NCI-H446 (cell line): ENCODE measurements around the gene RPL12.

Experiments
- DNase-seq, 2 experiments: peaks; one replicate each; lab custom pipeline; 2025; lab: John Stamatoyannopoulos, UW

RPL12 gene

DNA sequence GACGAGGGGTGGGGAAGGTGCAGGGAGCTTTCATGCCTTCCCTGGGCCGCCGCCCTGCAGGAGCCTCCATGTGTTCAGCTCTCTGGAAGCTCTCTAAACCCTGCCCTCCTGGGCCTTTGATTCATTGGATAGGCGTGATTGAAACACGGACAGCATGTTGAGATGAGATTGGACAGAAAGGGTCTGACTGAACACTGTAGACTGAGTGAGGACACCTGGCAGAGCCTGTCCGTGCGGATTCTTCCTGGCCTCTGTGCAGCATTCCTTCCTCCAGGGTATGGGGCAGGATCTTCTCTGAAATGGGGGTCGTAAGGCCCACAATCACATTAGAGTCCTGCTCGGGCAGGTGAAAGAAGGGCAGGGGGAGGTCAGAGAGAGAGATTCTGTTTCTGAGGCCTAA, 12.8 kb downstream of the RPL12 start:
- DNase-seq = no peak

DNA sequence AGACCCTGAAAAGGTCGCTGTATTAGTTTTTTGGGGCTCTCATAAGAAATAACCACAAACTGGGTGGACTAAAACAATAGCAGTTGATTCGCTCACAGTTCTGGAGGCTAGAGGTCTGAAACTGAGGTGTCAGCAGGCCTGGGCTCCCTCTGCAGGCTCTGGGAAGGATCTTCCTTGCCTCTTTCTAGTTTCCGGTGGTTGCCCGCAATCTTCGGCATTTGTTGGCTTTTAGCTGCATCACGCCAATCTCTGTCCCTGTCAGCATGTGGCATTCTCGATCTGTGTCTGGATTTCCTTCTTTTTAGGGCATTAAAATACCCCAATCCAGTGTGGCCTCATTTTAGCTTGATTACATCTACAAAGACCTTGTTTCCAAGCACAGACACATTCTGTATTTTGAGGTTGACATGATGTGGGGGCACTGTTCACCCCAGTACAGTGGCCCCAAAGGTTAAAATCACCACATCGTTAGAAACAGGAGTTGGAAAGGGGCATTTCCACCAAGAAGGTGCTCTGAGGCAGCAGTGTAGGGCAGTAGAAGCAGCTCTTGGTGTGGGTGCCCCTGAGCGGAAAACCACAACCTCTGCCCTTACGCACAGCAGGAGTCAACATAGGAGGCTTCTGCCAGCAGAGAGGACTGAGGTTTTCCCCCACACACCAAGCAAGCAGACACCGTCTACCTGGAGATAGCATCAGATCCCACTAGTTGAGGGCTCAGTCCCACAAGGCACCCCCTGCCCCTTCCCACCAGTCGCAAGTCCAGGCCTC, 13.5 kb downstream of the RPL12 start:
- no peak for DNase-seq

DNA sequence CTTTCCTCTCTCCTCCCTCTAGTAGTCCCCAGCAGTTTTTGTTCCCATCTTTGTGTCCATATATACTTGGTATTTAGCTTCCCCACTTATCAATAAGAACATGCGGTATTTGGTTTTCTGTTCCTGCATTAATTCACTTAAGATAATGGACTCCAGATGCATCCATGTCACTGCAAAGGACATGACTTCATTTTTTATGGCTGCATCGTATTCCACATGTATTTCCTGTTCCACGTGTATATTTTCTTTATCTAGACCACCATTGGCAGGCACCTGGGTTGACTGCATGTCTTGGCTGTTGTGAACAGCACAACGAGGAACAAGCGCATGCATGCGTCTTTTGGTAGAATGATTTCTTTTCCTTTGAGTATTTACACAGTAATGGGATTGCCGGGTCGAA, 20.8 kb downstream of the RPL12 start:
- no peak for DNase-seq

DNA sequence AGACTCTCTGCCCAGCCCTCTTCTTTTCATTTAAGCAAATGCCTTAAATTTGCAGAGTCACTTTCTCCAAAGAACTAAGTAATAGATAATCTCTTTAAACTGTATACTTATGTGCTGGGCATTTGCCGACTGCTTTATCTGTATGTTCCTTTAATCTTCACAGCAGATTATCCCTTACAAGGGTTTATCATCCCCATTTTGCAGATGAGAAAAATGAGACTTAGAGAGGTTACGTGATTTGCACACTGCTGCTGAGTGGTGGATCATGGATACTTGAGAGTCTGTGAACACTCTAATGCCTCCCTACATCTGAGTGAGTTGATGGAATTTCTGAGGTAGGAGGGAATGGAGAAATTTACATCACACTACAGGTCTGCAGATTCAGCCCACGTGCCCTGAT, 22.9 kb downstream of the RPL12 start:
- DNase-seq = no peak

DNA sequence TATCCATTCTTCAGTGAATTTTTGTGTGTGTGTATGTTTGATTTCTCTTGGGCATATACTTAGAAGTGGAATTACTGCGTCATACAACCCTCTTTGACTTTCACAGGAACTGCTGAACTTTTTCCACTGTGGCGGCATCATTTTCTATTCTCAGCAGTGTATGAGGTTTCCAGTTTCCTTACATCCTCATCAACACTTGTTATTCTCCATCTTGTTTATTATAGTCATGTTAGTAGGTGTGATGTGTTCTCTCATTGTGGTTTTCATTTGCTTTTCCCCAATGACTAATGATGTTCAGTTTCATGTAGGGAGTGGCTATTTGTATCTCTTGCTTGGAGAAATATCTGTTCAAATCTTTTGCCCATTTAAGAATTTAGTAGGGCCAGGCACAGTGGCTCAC, 24.4 kb downstream of the RPL12 start:
- DNase-seq = no peak

DNA sequence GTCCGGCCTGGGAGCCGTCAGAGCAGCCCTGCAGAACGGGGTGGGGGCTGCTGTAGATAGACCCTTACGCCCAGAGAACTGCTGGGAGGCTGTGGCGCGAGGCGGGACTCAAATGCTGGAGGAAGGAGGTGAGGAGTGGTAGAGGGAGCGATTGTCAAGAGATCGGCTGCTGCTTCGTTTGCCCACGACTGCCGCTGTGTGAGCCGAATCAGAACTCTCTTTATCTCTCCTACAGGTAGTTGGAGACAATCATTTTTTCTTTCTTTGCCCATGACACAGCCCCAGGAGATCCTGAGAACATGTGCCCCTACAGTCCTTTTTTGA, 26.6 kb downstream of the RPL12 start:
- DNase-seq = no peak

DNA sequence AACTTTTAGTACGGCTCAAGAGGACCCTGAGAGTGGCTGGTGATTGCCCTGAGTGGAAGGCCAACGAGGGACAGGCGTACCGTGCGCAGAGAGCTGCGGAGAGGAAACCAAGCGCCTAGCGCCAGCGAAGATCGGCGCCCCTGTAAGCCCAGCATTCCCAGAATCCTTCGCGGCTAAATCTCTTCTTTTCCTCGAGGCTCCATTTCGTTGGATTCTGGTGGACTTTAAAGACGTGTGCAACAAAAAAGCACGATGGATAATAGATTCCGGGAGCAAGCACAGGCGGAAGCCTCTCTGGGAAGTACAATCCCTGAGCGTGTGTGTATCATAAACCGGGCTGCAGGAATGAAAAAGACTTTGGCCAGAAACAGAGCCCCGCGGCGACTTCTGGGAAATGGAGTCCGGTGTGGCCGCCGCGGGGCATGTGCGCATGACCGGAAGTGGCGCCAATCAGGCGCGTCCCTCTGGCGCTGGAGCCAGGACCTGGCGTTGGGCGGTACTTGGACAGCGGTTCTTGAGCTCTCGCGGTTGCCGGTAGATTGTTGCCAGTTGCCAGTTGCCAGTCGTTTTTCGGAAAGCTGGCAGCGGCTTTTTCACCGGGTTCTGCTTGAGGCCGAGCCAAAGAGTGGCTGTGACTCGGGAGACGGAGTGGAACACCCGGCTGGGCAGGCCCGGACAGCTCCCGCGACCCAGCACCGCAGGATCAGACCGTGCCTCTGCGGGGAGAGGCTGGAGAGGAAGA, 27.1 kb downstream of the RPL12 start, which contains the start of gene ZNF79:
ZNF79 (plus strand) TSS at position 449 of the 742 bp plus-strand sequence. CDS start 406 bp downstream, outside the sequence.
- DNase-seq = peak; percentile 76 to 88

DNA sequence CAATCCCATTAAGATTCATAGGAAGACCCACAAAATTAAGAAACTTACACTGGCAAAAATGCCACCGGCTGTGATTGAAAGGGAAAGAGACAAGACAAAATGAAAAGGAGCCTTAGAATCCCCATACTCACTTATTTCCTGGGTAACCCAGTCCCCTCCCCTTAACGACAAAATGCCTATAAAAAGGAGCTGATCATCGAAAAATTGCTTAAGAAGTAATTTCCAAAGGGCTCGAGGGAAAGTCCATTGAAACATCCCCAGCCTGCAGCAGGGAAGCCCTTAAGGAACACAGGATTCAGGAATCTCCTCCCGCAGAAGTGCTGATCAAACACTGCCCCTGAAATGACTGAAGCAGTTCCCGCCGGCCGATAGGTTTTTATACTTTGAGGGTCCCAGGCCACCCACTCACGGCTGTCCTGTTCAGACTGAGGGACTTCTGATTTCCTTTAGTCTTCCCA, 27.7 kb downstream of the RPL12 start:
- DNase-seq = no peak

DNA sequence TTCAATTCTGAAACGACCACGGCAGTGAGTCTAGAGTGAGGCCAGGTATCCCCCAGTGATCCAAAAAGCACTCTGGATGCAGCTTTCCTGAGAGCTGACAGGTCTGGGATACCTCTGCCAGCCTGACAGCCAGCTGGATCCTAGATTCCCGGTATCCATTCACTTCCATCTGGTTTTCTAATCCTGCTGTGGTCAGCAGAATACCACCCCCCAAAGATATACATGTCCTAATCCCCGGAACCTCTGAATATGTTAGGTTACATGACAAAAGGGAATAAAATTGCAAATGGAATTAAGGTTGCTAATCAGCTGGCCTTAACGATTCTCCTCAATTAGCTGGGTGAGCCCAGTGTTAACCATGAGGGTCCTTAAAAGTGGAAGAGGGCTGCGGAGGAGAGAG, 28.4 kb downstream of the RPL12 start:
- DNase-seq = no peak

DNA sequence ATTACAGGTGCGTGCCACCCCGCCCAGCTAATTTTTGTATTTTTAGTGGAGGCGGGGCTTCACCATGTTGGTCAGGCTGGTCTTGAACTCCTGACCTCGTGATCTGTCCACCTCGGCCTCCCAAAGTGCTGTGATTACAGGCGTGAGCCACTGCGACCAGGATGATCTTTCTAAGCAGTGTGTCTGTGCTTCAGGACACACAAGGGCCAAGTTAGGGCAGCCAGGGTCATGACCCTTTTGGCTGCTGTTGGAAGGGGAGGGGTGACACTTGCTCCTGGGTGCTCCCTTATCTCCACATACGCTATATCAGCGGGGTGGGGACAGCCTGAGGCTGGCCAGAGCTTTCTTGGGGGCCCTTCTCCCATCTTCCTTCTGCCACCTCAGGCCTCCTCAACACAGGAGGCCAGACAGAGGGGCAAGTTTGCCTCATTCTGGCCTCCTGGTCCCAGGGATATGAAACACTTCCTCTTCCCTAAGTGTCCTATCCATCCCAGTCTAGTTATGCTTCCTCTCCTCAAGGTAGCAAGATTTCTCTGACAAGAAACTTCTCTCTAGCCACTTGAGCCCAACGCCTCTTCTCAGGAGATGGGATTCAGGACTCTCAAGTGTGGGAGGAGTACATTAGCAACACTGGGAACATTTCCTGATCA, 28.9 kb downstream of the RPL12 start:
- no peak for DNase-seq

DNA sequence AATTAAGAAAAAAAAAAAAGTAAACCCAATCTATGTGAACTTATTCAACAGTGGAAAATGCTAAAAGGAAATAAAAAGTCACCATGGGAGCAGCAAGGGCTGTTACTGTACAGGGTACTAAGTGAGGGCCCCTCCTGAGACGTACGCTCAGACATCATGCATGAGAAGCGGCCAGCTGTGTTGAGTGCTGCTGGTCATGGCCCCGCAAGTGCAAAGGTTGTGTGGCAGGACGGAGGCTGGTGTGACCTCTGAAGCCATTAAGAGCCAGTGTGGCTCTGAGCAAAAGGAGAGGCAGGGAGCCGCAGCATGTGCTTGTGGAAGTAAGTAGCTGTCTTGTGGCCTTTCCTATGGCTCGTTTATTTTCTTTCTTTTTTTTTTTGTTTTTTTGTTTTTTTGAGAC, 30.1 kb downstream of the RPL12 start:
- no peak for DNase-seq

DNA sequence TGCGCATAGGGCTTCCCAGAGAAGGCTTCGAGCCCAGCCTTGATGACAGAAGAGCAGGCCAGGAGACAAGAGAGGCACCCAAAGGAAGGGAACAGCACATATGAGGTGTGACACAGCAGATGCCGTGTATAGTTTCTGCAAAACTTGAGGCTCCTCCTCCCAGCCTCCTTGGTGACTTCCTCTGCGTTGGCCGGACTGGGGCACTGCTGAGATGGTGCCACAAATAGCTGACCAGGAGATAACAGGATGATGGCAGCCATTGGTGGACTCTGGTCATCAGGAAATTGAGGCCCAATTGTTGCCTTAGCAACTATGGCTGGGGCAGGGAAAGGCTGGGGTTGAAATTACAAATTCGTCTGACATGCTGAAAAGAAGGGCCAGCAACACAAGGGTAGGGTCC, 31.9 kb downstream of the RPL12 start:
- DNase-seq = no peak

DNA sequence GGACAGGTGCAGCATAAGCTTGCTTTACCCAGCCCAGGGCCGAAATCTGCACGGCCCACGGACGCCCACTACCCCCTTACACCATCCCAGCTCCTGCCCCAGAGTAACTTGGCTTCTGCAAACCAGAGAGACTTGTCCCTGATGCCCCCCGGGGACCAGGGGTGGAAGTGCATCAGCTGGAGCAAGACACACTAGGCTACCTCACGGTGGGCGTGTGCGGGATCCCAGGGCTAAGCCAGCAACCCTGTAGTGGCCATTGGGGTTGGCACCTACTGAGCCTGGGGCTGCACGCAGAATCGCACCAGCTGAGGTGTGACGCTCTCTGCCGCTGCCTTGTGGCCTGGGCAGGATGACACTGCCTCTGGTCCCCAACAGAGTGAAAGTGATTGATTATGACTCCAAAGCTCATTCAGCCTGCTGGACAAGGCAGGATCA, 33.2 kb downstream of the RPL12 start:
- no peak for DNase-seq

DNA sequence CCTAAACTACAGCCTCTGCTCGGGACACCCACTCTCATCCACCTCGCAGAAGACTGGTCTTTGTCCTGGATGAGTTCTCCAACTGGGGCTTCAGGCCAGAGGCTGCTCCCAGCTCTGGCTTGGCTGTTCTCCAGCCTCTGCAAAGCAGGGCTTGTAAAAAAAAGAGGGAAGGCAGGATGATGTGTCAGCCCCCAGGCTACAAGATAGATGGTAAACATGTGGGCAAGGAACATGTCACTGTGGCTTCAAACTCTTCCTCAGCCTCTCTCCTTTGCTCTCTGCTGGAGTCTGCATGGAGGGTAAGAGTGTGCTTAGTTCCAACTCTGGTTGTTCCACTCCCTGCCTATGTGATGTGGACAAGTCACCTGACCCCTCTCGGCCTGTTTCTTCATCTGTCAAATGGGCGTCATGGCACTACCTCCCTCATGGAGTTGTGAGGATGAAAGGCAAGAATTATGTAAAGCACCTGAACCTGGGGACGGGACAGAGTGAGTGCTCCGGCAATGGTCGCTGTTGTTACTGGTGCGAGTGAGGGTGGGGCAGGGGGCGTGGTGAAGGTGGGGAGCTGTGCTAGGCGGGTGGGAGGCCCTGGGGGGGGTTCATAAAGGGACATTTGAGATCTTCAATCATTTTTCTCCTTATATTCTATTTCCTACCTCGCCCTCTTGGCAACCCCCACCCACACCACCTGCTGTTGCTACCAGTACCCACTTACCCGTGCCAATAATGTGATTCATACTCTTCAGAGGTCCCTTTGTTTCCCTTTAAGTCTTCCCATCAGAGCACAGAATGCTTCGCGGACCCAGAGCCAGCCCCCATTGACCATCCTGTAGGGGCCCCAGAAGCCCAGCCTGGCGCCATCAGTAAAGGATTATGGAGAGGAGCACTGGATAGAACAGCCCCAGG, 33.8 kb downstream of the RPL12 start:
- peak in 1 of 2 experiments; percentile 40 for DNase-seq

DNA sequence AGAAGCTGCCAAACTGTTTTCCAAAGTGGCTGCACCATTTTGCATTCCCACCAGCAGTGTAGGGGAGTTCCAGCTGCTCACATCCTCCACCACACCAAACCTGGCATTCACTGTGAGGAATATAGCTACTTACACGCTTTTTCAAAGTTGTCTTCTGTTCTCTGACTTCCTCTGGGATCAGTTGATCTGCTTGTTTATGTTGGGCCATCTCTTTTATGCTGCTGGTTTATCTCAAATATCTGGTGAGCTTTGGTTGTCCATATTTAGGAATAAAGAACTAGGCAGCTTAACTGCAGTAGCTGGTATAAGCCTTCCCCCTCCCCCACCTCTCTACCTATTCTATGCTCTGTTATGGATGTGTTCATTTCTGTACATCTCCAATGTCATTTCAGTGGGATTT, 35.5 kb downstream of the RPL12 start:
- no peak for DNase-seq

DNA sequence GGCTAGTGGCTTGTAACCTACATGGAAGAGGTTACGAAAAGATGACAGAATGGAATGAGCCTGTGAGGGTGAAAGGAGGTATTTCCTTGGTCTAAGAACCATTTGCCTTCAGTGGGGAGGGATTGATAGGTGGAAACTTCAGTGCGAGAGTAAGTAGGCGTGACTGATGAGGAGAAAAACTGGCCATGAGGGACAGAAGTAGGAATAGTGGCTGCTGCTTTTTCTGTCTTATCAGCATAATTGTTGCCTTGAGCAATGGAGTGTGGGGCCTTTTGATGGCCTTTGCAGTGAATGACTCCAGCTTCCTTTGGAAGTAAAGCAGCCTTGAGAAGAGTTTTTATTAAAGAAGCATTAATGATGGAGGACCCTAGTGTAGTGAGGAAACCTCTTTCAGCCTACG, 36.1 kb downstream of the RPL12 start:
- no peak for DNase-seq

DNA sequence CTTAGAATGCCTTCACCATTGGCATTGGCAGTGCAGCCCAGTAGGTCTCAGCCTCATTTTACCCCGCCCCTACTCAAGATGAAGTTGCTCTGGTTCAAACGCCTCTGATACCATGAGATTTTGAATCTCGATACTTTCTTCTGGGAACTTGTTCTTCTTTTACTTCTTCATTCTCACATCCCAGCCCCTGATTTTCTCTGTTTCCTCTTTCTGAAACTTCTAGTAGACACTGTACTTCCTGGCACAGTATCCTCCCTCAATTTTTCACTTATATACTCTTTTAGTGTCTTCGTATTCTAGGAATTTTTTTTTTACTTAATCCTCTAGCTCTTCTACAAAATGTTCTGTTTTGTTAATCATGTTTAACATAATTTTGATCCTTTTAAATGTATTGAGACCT, 40.1 kb downstream of the RPL12 start:
- no peak for DNase-seq

DNA sequence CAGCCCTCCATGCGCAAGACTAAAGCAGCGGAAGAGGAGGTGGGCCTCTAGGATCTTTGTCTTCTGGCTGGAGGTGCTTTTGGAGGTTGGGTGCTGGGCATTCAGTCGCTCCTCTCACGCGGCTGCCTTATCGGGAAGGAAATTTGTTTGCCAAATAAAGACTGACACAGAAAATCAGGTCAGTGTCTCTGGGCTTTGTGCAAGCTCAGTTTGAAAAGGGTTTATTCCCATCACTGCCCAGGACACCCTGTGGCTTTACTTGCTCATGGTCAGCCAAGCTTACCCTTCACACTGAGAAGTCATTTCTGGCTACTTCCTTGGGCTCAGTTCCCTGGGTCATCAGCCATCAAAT, 43.7 kb downstream of the RPL12 start:
- DNase-seq = no peak

DNA sequence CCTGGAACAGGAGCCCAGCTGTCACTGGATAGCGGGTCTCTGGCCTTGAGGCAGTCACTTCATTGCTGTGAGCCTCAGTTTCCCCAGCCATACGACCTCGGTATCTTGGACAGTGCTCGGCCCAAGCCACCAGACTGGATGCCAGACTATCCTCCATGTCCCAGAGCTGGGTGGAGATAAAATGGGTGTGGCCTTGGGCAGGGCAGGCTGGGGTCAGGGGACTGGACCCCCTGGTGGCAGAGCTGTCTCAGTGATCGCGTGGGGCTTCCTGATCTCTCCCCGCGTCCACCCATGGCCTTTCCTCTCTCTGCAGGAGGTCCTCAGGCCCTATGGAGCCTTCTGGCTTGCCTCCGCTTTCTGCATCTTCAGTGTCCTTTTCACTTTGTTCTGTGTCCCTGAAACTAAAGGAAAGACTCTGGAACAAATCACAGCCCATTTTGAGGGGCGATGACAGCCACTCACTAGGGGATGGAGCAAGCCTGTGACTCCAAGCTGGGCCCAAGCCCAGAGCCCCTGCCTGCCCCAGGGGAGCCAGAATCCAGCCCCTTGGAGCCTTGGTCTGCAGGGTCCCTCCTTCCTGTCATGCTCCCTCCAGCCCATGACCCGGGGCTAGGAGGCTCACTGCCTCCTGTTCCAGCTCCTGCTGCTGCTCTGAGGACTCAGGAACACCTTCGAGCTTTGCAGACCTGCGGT, 44.3 kb downstream of the RPL12 start:
- no peak for DNase-seq

DNA sequence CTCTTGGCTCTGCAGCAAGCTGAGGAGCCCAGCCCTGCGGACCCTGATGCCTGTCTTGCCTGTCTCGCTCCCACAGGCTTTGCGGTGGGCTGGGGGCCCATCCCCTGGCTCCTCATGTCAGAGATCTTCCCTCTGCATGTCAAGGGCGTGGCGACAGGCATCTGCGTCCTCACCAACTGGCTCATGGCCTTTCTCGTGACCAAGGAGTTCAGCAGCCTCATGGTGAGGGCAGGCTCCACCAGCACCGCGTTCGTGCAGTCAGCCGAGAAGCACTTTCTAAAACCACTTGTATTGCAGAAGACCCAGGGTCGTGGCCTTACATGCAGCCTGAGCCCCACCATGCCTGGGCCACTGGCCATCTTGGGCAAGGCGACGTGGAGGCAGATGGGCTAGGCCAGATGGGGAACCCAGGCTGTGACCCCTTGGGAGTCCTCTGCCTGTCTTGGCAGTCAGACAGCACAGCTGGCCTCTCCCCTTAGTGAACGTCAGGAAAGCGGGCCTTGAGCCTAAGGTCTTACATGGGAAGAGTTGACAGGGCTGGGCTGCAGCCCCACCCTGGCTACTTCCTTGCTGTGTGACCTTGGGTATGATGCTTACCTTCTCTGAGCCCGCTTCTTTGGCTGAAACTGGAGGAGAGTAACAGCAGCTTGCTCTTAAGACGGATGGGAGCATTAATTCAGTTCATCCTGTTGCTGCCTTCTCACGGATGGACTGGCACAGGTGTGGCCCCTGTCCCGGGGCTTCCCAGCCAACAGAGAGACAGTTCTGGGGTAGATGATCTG, 45.7 kb downstream of the RPL12 start:
- peak in 1 of 2 experiments; percentile 1 for DNase-seq

DNA sequence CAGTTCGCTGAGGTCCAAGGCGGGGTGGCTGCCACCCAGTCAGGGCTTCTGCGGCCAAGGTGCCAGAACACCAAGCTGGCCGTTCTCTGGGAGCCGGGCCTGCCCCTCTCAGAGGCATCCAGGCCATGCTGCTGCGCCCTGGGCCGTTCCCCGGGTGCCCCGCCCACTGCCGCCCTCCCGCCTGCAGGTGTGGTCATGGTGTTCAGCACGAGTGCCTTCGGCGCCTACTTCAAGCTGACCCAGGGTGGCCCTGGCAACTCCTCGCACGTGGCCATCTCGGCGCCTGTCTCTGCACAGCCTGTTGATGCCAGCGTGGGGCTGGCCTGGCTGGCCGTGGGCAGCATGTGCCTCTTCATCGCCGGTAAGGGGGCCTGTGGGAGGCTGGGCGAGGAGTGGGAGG, 46.6 kb downstream of the RPL12 start:
- DNase-seq = no peak
